GM23338 (cell line): ENCODE measurements around the gene EMX1. TPM values are rescaled to one million over a fixed set of nuclear protein-coding genes. Genes with fewer than 3 reads are reported as not detected.

Source experiments
- ATAC-seq: fragments of 200-7000 bp; cut with Tn5 transposase; 3 replicates; pipeline ENCODE4 v1.9.1; 2020
- DNase-seq: peaks from one replicate; pipeline ENCODE4 v3.0.0-alpha.2; 2015; ENCODE audit warnings: low spot score
- H2AFZ ChIP-seq: fragments of 200-600 bp; sonication (generic); 2 replicates; pipeline ENCODE4 v1.8.0; 2016; ENCODE audit warnings: antibody characterized with exemption, mild to moderate bottlenecking, moderate library complexity
- H3F3A ChIP-seq: fragments of 200-600 bp; sonication (generic); replicated peaks from 2 replicates; pipeline ENCODE4 v1.8.0; 2017; ENCODE audit warnings: antibody characterized with exemption, mixed run types, low read depth
- H3K27ac ChIP-seq: fragments of 200-600 bp; sonication (generic); 2 replicates; pipeline ENCODE4 v1.6.1; 2016; ENCODE audit warnings: low read depth
- H3K27me3 ChIP-seq: fragments of 200-600 bp; sonication (generic); 2 replicates; pipeline ENCODE4 v1.8.0; 2016; ENCODE audit warnings: mild to moderate bottlenecking, mixed run types, moderate library complexity; ENCODE audit not compliant: insufficient read depth
- H3K36me3 ChIP-seq: fragments of 200-600 bp; sonication (generic); 2 replicates; pipeline ENCODE4 v1.8.0; 2016; ENCODE audit warnings: mild to moderate bottlenecking; ENCODE audit not compliant: insufficient read depth
- H3K4me1 ChIP-seq: fragments of 200-600 bp; sonication (generic); 2 replicates; pipeline ENCODE4 v1.8.0; 2016; ENCODE audit warnings: mild to moderate bottlenecking, moderate library complexity; ENCODE audit not compliant: insufficient read depth
- H3K4me2 ChIP-seq: fragments of 200-600 bp; sonication (generic); 2 replicates; pipeline ENCODE4 v1.7.1; 2017; ENCODE audit warnings: mixed run types
- H3K4me3 ChIP-seq: fragments of 200-600 bp; sonication (generic); 2 replicates; pipeline ENCODE4 v1.6.1; 2016; ENCODE audit warnings: mixed run types
- H3K79me2 ChIP-seq: fragments of 200-600 bp; sonication (generic); replicated peaks from 2 replicates; pipeline ENCODE4 v1.8.0; 2017; ENCODE audit warnings: mild to moderate bottlenecking; ENCODE audit not compliant: insufficient read depth
- H3K9me2 ChIP-seq: fragments of 200-600 bp; sonication (generic); 2 replicates; pipeline ENCODE4 v1.8.0; 2017; ENCODE audit not compliant: insufficient read depth
- H4K20me1 ChIP-seq: fragments of 200-600 bp; sonication (generic); replicated peaks from 2 replicates; pipeline ENCODE4 v1.8.0; 2017; ENCODE audit warnings: mild to moderate bottlenecking; ENCODE audit not compliant: insufficient read depth
- H3K27ac Mint-ChIP-seq: 2 replicates; pipeline ENCODE4 v1.8.0; 2020; ENCODE audit warnings: inconsistent platforms, mild to moderate bottlenecking, moderate library complexity, mixed read lengths
- H3K27me3 Mint-ChIP-seq: 3 replicates; pipeline ENCODE4 v1.8.0; 2022; ENCODE audit warnings: low read depth, mild to moderate bottlenecking, moderate library complexity, mixed read lengths, inconsistent platforms; ENCODE audit not compliant: insufficient read depth, poor library complexity
- H3K36me3 Mint-ChIP-seq: 3 replicates; pipeline ENCODE4 v1.8.0; 2021; ENCODE audit warnings: low read depth, mild to moderate bottlenecking, inconsistent platforms, moderate library complexity, mixed read lengths
- H3K4me1 Mint-ChIP-seq: 3 replicates; pipeline ENCODE4 v1.8.0; 2020; ENCODE audit warnings: mild to moderate bottlenecking, inconsistent platforms, mixed read lengths
- H3K4me3 Mint-ChIP-seq: 3 replicates; pipeline ENCODE4 v1.8.0; 2021; ENCODE audit warnings: moderate library complexity, mild to moderate bottlenecking, inconsistent platforms, mixed read lengths
- H3K9me3 Mint-ChIP-seq: 3 replicates; pipeline ENCODE4 v1.8.0; 2020; ENCODE audit warnings: moderate library complexity, mild to moderate bottlenecking, inconsistent platforms, mixed read lengths
- CREB1 ChIP-seq: fragments of 250-450 bp; sonication (Bioruptor Pico); IDR thresholded peaks from 2 replicates; pipeline ENCODE4 v1.5.0; 2020; ENCODE audit warnings: low read depth, mild to moderate bottlenecking, moderate library complexity
- CTCF ChIP-seq, 2 experiments: fragments of 200-600 bp in 1 of 2; sonication (generic) in 1 of 2; conservative IDR thresholded peaks; 2 replicates each; pipeline versions ENCODE4 v1.5.1 to v1.6.1; 2016 to 2017; ENCODE audit warnings: antibody characterized with exemption in 2 of 2, low read depth in 2 of 2, mild to moderate bottlenecking in 2 of 2, moderate library complexity in 1 of 2
- ETS1 ChIP-seq: IDR thresholded peaks from 2 replicates; pipeline ENCODE4 v1.6.1; 2016; ENCODE audit warnings: antibody characterized with exemption
- EZH2 ChIP-seq: fragments of 200-600 bp; sonication (generic); IDR thresholded peaks from one replicate; pipeline ENCODE4 v1.8.0; 2017; ENCODE audit warnings: antibody characterized with exemption, mild to moderate bottlenecking, low read depth; ENCODE audit not compliant: unreplicated experiment
- EZH2phosphoT487 ChIP-seq: fragments of 200-600 bp; sonication (generic); IDR thresholded peaks from one replicate; pipeline ENCODE4 v1.8.1; 2018; ENCODE audit warnings: antibody characterized with exemption; ENCODE audit not compliant: unreplicated experiment
- JUNB ChIP-seq: IDR thresholded peaks from one replicate; pipeline ENCODE4 v1.6.1; 2016; ENCODE audit warnings: antibody characterized with exemption; ENCODE audit not compliant: unreplicated experiment
- NANOG ChIP-seq: IDR thresholded peaks from 2 replicates; pipeline ENCODE4 v1.6.1; 2016; ENCODE audit warnings: antibody characterized with exemption, borderline replicate concordance
- REST ChIP-seq: IDR thresholded peaks from one replicate; pipeline ENCODE4 v1.6.1; 2018; ENCODE audit warnings: antibody characterized with exemption; ENCODE audit not compliant: unreplicated experiment
- STAT1 ChIP-seq: IDR thresholded peaks from one replicate; pipeline ENCODE4 v1.6.1; 2016; ENCODE audit warnings: antibody characterized with exemption; ENCODE audit not compliant: unreplicated experiment
- ZNF331 ChIP-seq: fragments of 250-450 bp; sonication (Bioruptor Pico); IDR thresholded peaks from 2 replicates; pipeline ENCODE4 v1.5.0; 2020; ENCODE audit warnings: low read depth, mild to moderate bottlenecking, moderate library complexity
- ZNF462 ChIP-seq: fragments of 250-450 bp; sonication (Bioruptor Pico); IDR thresholded peaks from 2 replicates; pipeline ENCODE4 v1.5.0; 2020; ENCODE audit warnings: mild to moderate bottlenecking, moderate library complexity
- polyA plus RNA-seq: library from polyadenylated mRNA; unstranded; fragments of >200 nt; fragmentation: Nextera tagmentation; extraction: Ambion mirVana; gene quantifications from 2 replicates; pipeline ENCODE4 v1.2.1, GENCODE V29; 2016
- total RNA-seq: library from RNA; depleted of rRNA; stranded (reverse); fragments of >200 nt; shearing (Covaris generic); gene quantifications from 2 replicates; pipeline ENCODE4 v1.2.3, GENCODE V29; 2014

EMX1 gene
- total and polyA plus RNA-seq, 2 experiments from 2014 or later: 3.9 to 7.9 TPM

DNA sequence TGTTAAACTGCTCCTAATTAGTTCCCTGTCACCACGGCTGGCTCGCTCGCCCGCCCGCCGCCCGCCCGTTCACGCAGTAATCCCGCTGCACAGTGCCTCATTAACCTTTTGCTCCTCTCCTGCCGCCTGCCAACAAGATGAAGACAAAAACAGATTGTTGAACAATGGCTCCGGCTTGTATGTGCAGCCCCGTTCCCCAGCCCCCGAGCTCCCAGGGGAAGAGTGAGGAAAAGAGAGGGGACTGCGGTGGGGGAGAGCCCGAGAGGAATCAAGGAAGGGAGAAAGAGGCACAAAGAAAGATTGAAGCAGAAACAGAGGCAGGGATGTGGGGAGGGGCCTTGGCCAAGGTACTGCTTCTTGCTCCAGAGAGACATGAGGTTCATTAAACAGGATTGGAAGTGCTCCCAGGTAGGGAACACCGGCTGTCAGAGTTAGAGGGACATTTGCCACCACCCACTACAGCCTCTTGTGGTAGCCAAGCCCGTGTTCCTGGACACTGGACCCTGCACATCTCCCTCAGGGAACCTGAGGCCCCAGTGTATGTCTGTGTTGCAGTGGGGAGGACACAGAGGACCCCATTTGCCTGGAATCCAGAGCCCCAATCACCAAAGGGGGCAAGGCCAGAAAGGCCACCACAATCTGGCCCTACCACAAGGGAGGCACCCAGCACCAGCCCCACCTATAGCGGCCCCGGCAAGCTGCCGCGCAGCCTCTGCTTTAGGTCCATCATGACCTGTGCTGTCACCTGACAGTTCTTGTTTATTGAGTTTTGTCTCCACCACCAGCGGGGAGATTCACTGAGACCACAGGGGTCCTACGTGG, 38.1 kb downstream of the EMX1 start:
- Histone ChIP-seq H3K4me3 (no peak overlapping the region), H3F3A (peaks cover 13% of the 10 kb centered on the region), H3K79me2 (no peaks in the 10 kb centered on the region), H3K4me2 (no peak overlapping the region), H3K4me1 (peaks cover 20% of the 10 kb centered on the region), H3K9me2 (0 out of 2 replicates have a peak, but pooled peaks cover 3% of the 10 kb centered on the region), H4K20me1 (no peaks in the 10 kb centered on the region), H2AFZ (no peak overlapping the region), H3K36me3 (no peaks in the 10 kb centered on the region; the same call in 1 of the 2 replicates), H3K27me3 (no peaks in the 10 kb centered on the region), H3K27ac (no peak overlapping the region)
- Mint-ChIP-seq H3K27me3 (peaks cover 45% of the 10 kb centered on the region), H3K36me3 (peaks cover 14% of the 10 kb centered on the region), H3K9me3 (no peaks in the 10 kb centered on the region), H3K27ac (no peak overlapping the region), H3K4me3 (no peak overlapping the region), H3K4me1 (peaks cover 44% of the 10 kb centered on the region)
- DNase-seq (no peak), ATAC-seq (no peak)
- TF ChIP-seq JUNB: no peak
- no peak for TF ChIP-seq ZNF462
- TF ChIP-seq CTCF (conservative IDR thresholded peaks at IDR 0.05; ENCODE audit: low read depth in 2 of 2): no peak
- TF ChIP-seq ETS1: no peak
- TF ChIP-seq NANOG: no peak
- TF ChIP-seq ZNF331 (CRISPR knock-in tag): no peak
- TF ChIP-seq STAT1: no peak
- TF ChIP-seq CREB1 (CRISPR knock-in tag): no peak
- no peak for TF ChIP-seq EZH2phosphoT487
- no peak for TF ChIP-seq REST
- no peak for TF ChIP-seq EZH2
